K562 (cell line): Measurements from ENCODE around the gene ACOT13. TPM values are rescaled to one million over a fixed set of nuclear protein-coding genes. Genes with fewer than 3 reads are reported as not detected.

Experiments
- ATF3 ChIP-seq, 2 experiments: fragments of 450-650 bp in 1 of 2; sonication (generic) in 1 of 2; formaldehyde crosslinking in 1 of 2; IDR thresholded peaks in 1 of 2; conservative IDR thresholded peaks in 1 of 2; 2 replicates each; pipeline versions ENCODE4 v1.6.1 to v1.8.1; 2016 to 2023; ENCODE audit warnings: mild to moderate bottlenecking in 2 of 2, moderate library complexity in 2 of 2, inconsistent platforms in 1 of 2, missing genetic modification reagents in 1 of 2
- CBFB ChIP-seq: sonication (generic); formaldehyde crosslinking; IDR thresholded peaks from 2 replicates; pipeline ENCODE4 v1.4.0; 2020; ENCODE audit warnings: mild to moderate bottlenecking, missing genetic modification reagents
- CSDE1 ChIP-seq, 2 experiments: fragments of 450-650 bp; IDR thresholded peaks; 2 replicates each; pipeline ENCODE4 v1.6.1; 2016; ENCODE audit warnings: mild to moderate bottlenecking in 1 of 2
- FOXK1 ChIP-seq: sonication (generic); formaldehyde crosslinking; IDR thresholded peaks from 2 replicates; pipeline ENCODE4 v1.8.0; 2022; ENCODE audit warnings: missing genetic modification reagents, mild to moderate bottlenecking, borderline replicate concordance
- HINFP ChIP-seq: fragments of 450-650 bp; conservative IDR thresholded peaks from 2 replicates; pipeline ENCODE4 v1.6.1; 2016; ENCODE audit warnings: missing genetic modification characterization, low read depth, mild to moderate bottlenecking, control low read depth, missing compliant biosample characterization
- L3MBTL2 ChIP-seq: fragments of 450-650 bp; IDR thresholded peaks from 2 replicates; pipeline ENCODE4 v1.6.1; 2016; ENCODE audit warnings: mild to moderate bottlenecking, moderate library complexity
- MNT ChIP-seq, 2 experiments: fragments of 450-650 bp; conservative IDR thresholded peaks; 2 replicates each; pipeline ENCODE4 v1.6.1; 2017; ENCODE audit warnings: mild to moderate bottlenecking in 2 of 2, moderate library complexity in 2 of 2
- NR3C1 ChIP-seq: sonication (generic); formaldehyde crosslinking; IDR thresholded peaks from 2 replicates; pipeline ENCODE4 v1.8.1; 2022; ENCODE audit warnings: missing genetic modification reagents
- SMARCA4 ChIP-seq: fragments of 450-650 bp; IDR thresholded peaks from 2 replicates; pipeline ENCODE4 v1.6.1; 2016
- SP1 ChIP-seq: sonication (generic); formaldehyde crosslinking; IDR thresholded peaks from 2 replicates; pipeline ENCODE4 v1.8.1; 2022; ENCODE audit warnings: mild to moderate bottlenecking, missing genetic modification reagents
- SPI1 ChIP-seq: IDR thresholded peaks from 2 replicates; pipeline ENCODE4 v1.6.1; 2011; ENCODE audit warnings: low read depth, low read length, control low read depth, borderline replicate concordance
- XRCC5 ChIP-seq: fragments of 200-400 bp; formaldehyde crosslinking; IDR thresholded peaks from 2 replicates; pipeline ENCODE4 v1.6.1; 2017; ENCODE audit warnings: low read depth, mild to moderate bottlenecking, low read length
- ZBTB11 ChIP-seq, 3 experiments: fragments of 200-800 bp in 1 of 3; fragments of 250-450 bp in 1 of 3; fragments of 450-650 bp in 1 of 3; sonication (Bioruptor Pico) in 1 of 3; sonication (Bioruptor generic) in 1 of 3; formaldehyde crosslinking in 1 of 3; IDR thresholded peaks; 2 replicates each; pipeline versions ENCODE4 v1.6.1 to v1.8.0; 2016 to 2022; ENCODE audit warnings: mild to moderate bottlenecking in 2 of 3, missing genetic modification characterization in 2 of 3, missing compliant biosample characterization in 1 of 3, moderate library complexity in 1 of 3
- ZNF224 ChIP-seq: sonication (generic); formaldehyde crosslinking; IDR thresholded peaks from 2 replicates; pipeline ENCODE4 v1.8.0; 2022; ENCODE audit warnings: mild to moderate bottlenecking, missing genetic modification reagents
- ZNF655 ChIP-seq: fragments of 250-450 bp; sonication (Bioruptor Pico); IDR thresholded peaks from 2 replicates; pipeline ENCODE4 v1.5.0; 2021
- polyA plus RNA-seq, 8 experiments: library from polyadenylated mRNA; depleted of rRNA in 4 of 8; stranded (reverse) in 5 of 8; unstranded in 3 of 8; fragments of >200 nt; fragmentation: Nextera tagmentation in 2 of 8; fragmentation: Illumina TruSeq in 1 of 8; extraction: Ambion mirVana in 2 of 8; extraction: Trizol in 1 of 8; gene quantifications; 2 replicates each; pipeline versions ENCODE4 v1.2.1 to v1.2.3, GENCODE V29; 2011 to 2014; ENCODE audit warnings: inconsistent platforms in 1 of 8, missing spikeins in 1 of 8
- total RNA-seq, 7 experiments: library from RNA; depleted of rRNA in 6 of 7; stranded (reverse); fragments of >200 nt in 6 of 7; fragmentation: Illumina TruSeq in 2 of 7; extraction: Trizol in 2 of 7; gene quantifications; 2 replicates each; pipeline versions ENCODE4 v1.2.1 to v1.2.3, GENCODE V29; 2011 to 2021; ENCODE audit warnings: low replicate concordance in 1 of 7

The ACOT13 gene
- total and polyA plus RNA-seq, 9 of the 15 experiments (the other 6 are each of a cell fraction or from before 2014, with no cell fraction given), result 14.1 to 129 (median 65.7) TPM

- TF ChIP-seq ATF3 (IDR thresholded peaks at IDR 0.05) (peak; percentile 78), ATF3 (CRISPR knock-in tag; conservative IDR thresholded peaks at IDR 0.05) (no peak; the same call in 1 of the 2 replicates), NR3C1 (CRISPR knock-in tag) (no peak), SP1 (peak; percentile 79), CSDE1 (IDR thresholded peaks at IDR 0.05) (peak in 1 of 2 experiments; percentile 63; a peak in 1 of 4 replicates), CBFB (CRISPR knock-in tag) (no peak), MNT (conservative IDR thresholded peaks at IDR 0.05) (peak; percentile 71 to 81), HINFP (tag) (0 out of 2 replicates have a peak, but pooled peaks have one; percentile 15), SPI1 (peak; percentile 71; the same call in 1 of the 2 replicates), ZNF224 (CRISPR knock-in tag) (no peak), XRCC5 (no peak; the same call in none of the 2 replicates), SMARCA4 (peak; percentile 81), FOXK1 (CRISPR knock-in tag) (no peak), ZBTB11 (CRISPR knock-in tag; IDR thresholded peaks at IDR 0.05) (peak; percentile 95 to 99 (median 98)), L3MBTL2 (peak; percentile 91), ZNF655 (CRISPR knock-in tag) (no peak)
Observed at GRCh38 chr6:24666641-24667377, at the start of gene ACOT13, which contains the start of gene TDP2 (continued).
